HepG2 (cell line): Measurements from ENCODE around the gene SLIT3. TPM values are rescaled to one million over a fixed set of nuclear protein-coding genes. Genes with fewer than 3 reads are reported as not detected.

Experiments
- CBFB ChIP-seq: sonication (generic); formaldehyde crosslinking; IDR thresholded peaks from 2 replicates; pipeline ENCODE4 v1.4.0; 2020; ENCODE audit warnings: missing genetic modification reagents
- CENPX ChIP-seq: sonication (generic); formaldehyde crosslinking; IDR thresholded peaks from 2 replicates; pipeline ENCODE4 v1.9.0; 2021; ENCODE audit warnings: mild to moderate bottlenecking, missing genetic modification reagents, moderate library complexity
- GZF1 ChIP-seq: sonication (generic); formaldehyde crosslinking; IDR thresholded peaks from 2 replicates; pipeline ENCODE4 v1.5.1; 2020; ENCODE audit warnings: mild to moderate bottlenecking, missing genetic modification reagents
- KDM6A ChIP-seq: IDR thresholded peaks from 2 replicates; pipeline ENCODE4 v1.6.1; 2016; ENCODE audit warnings: low read depth
- NFYB ChIP-seq: sonication (generic); formaldehyde crosslinking; IDR thresholded peaks from 2 replicates; pipeline ENCODE4 v1.4.0; 2020; ENCODE audit warnings: missing genetic modification reagents
- TCF7L2 ChIP-seq: IDR thresholded peaks from 2 replicates; pipeline ENCODE4 v1.6.1; 2011; ENCODE audit warnings: mild to moderate bottlenecking, low read depth, low read length, moderate library complexity
- TOPORS ChIP-seq: sonication (generic); formaldehyde crosslinking; IDR thresholded peaks from 2 replicates; pipeline ENCODE4 v1.8.0; 2023; ENCODE audit warnings: mild to moderate bottlenecking, missing genetic modification reagents
- TP53 ChIP-seq: sonication (generic); formaldehyde crosslinking; conservative IDR thresholded peaks from 2 replicates; pipeline ENCODE4 v1.4.0; 2020; ENCODE audit warnings: missing genetic modification reagents
- ZFX ChIP-seq: sonication (generic); formaldehyde crosslinking; IDR thresholded peaks from 2 replicates; pipeline ENCODE4 v1.4.0; 2020; ENCODE audit warnings: mild to moderate bottlenecking, low read depth, missing genetic modification reagents, moderate library complexity
- ZMYM4 ChIP-seq: sonication (generic); formaldehyde crosslinking; IDR thresholded peaks from 2 replicates; pipeline ENCODE4 v1.8.1; 2023; ENCODE audit warnings: mild to moderate bottlenecking, missing genetic modification reagents
- ZNF326 ChIP-seq: sonication (generic); formaldehyde crosslinking; IDR thresholded peaks from 2 replicates; pipeline ENCODE4 v1.4.0; 2020; ENCODE audit warnings: missing genetic modification reagents, borderline replicate concordance
- ZNF703 ChIP-seq: sonication (generic); formaldehyde crosslinking; IDR thresholded peaks from 2 replicates; pipeline ENCODE4 v1.5.1; 2020; ENCODE audit warnings: missing genetic modification reagents, mild to moderate bottlenecking, moderate library complexity, borderline replicate concordance
- polyA plus RNA-seq, 8 experiments: library from polyadenylated mRNA; depleted of rRNA in 3 of 8; stranded (reverse) in 7 of 8; unstranded in 1 of 8; fragments of >200 nt; fragmentation: Illumina TruSeq in 4 of 8; extraction: Trizol in 4 of 8; gene quantifications; 2 replicates each; pipeline versions ENCODE4 v1.2.1 to v1.2.3, GENCODE V29; 2011 to 2016; ENCODE audit warnings: low read depth in 4 of 8, missing spikeins in 1 of 8, mixed read lengths in 1 of 8; ENCODE audit not compliant: insufficient read depth in 1 of 8
- total RNA-seq, 5 experiments: library from RNA; depleted of rRNA; stranded (reverse); fragments of >200 nt; fragmentation: Illumina TruSeq; extraction: Trizol; gene quantifications; 2 replicates each; pipeline ENCODE4 v1.2.3, GENCODE V29; 2016; ENCODE audit warnings: low read depth in 1 of 5
- TF ChIP-seq, protein P1 (sequence below): IDR thresholded peaks from 2 replicates; pipeline ENCODE4 v1.6.1; 2016; ENCODE audit warnings: missing biosample characterization, missing genetic modification reagents, low read depth
- TF ChIP-seq, protein P2 (sequence below): sonication (generic); formaldehyde crosslinking; IDR thresholded peaks from 2 replicates; pipeline ENCODE4 v1.5.1; 2020; ENCODE audit warnings: mild to moderate bottlenecking, missing genetic modification reagents
- TF ChIP-seq, protein P3 (sequence below): sonication (generic); formaldehyde crosslinking; IDR thresholded peaks from 2 replicates; pipeline ENCODE4 v1.8.0; 2022; ENCODE audit warnings: low read depth, missing genetic modification reagents
- TF ChIP-seq, protein P4 (sequence below): sonication (generic); formaldehyde crosslinking; IDR thresholded peaks from 2 replicates; pipeline ENCODE4 v1.5.1; 2020; ENCODE audit warnings: missing genetic modification reagents, mild to moderate bottlenecking, borderline replicate concordance
- TF ChIP-seq, protein P5 (sequence below): sonication (generic); formaldehyde crosslinking; IDR thresholded peaks from 2 replicates; pipeline ENCODE4 v1.4.0; 2020; ENCODE audit warnings: missing genetic modification reagents, borderline replicate concordance

Gene SLIT3
- total and polyA plus RNA-seq, 2 of the 13 experiments (the other 11 are each of a cell fraction or from before 2014, with no cell fraction given) = not detected

DNA sequence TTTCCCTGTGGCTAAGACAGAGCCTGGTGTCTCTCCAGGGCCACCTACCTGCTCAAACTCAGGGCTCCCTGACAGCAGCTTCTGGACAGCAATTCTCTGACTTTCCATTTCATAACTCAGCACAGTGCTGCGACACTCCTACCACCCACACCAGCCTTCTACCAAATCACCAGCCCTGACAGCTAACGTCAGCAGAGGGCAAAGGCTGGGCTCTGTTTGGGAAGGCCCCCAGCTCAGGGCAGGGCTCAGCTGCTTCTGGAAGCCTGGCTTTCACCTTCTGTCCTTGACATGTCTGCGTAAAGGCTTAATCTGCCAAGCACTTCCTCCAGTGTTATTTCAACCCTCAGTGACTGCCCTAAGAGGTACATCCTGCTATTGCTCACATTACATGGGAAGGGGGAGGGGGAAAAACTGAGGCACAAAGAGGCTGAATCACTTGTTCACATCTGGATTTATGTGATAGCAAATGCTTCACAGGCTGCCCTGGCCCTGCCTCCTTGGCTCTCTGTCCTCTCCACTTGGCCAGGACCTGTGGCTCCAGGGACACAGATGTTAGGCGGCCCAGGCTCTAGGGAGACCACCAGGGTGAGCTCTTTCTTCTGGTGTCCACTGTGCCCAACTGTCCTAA, 619.3 kb downstream of the SLIT3 start (continued):
- TF ChIP-seq CENPX (CRISPR knock-in tag) = no peak
- TF ChIP-seq, protein P1, sequence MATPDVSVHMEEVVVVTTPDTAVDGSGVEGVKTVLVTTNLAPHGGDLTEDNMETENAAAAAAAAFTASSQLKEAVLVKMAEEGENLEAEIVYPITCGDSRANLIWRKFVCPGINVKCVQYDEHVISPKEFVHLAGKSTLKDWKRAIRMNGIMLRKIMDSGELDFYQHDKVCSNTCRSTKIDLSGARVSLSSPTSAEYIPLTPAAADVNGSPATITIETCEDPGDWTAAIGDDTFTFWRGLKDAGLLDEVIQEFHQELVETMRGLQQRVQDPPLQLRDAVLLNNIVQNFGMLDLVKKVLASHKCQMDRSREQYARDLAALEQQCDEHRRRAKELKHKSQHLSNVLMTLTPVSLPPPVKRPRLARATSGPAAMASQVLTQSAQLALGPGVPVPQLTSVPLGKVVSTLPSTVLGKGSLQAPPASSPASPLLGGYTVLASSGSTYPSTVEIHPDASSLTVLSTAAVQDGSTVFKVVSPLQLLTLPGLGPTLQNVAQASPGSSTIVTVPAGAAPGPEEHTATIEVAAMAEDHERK (CRISPR knock-in tag) = no peak
- TF ChIP-seq GZF1 = no peak
- no peak for TF ChIP-seq TOPORS (CRISPR knock-in tag)
- no peak for TF ChIP-seq ZNF703
- TF ChIP-seq, protein P2, sequence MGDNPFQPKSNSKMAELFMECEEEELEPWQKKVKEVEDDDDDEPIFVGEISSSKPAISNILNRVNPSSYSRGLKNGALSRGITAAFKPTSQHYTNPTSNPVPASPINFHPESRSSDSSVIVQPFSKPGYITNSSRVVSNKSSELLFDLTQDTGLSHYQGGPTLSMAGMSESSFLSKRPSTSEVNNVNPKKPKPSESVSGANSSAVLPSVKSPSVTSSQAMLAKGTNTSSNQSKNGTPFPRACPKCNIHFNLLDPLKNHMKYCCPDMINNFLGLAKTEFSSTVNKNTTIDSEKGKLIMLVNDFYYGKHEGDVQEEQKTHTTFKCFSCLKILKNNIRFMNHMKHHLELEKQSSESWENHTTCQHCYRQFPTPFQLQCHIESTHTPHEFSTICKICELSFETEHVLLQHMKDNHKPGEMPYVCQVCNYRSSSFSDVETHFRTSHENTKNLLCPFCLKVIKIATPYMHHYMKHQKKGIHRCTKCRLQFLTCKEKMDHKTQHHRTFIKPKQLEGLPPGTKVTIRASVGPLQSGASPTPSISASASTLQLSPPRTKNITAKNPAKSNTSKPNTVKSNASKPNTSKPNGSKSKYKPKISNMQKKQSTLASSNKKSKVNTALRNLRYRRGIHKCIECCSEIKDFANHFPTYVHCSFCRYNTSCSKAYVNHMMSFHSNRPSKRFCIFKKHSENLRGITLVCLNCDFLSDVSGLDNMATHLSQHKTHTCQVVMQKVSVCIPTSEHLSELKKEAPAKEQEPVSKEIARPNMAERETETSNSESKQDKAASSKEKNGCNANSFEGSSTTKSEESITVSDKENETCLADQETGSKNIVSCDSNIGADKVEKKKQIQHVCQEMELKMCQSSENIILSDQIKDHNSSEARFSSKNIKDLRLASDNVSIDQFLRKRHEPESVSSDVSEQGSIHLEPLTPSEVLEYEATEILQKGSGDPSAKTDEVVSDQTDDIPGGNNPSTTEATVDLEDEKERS (CRISPR knock-in tag) = no peak
- TF ChIP-seq ZFX (CRISPR knock-in tag) = no peak
- no peak for TF ChIP-seq ZNF326 (CRISPR knock-in tag)
- no peak for TF ChIP-seq NFYB (CRISPR knock-in tag)
- no peak for TF ChIP-seq TCF7L2
- TF ChIP-seq, protein P3, sequence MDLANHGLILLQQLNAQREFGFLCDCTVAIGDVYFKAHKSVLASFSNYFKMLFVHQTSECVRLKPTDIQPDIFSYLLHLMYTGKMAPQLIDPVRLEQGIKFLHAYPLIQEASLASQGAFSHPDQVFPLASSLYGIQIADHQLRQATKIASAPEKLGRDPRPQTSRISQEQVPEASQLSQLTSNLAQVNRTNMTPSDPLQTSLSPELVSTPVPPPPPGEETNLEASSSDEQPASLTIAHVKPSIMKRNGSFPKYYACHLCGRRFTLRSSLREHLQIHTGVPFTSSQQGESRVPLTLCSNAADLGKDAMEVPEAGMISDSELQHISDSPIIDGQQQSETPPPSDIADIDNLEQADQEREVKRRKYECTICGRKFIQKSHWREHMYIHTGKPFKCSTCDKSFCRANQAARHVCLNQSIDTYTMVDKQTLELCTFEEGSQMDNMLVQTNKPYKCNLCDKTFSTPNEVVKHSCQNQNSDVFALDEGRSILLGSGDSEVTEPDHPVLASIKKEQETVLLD (CRISPR knock-in tag) = no peak
- no peak for TF ChIP-seq CBFB (CRISPR knock-in tag)
- no peak for TF ChIP-seq ZMYM4
- TF ChIP-seq, protein P4, sequence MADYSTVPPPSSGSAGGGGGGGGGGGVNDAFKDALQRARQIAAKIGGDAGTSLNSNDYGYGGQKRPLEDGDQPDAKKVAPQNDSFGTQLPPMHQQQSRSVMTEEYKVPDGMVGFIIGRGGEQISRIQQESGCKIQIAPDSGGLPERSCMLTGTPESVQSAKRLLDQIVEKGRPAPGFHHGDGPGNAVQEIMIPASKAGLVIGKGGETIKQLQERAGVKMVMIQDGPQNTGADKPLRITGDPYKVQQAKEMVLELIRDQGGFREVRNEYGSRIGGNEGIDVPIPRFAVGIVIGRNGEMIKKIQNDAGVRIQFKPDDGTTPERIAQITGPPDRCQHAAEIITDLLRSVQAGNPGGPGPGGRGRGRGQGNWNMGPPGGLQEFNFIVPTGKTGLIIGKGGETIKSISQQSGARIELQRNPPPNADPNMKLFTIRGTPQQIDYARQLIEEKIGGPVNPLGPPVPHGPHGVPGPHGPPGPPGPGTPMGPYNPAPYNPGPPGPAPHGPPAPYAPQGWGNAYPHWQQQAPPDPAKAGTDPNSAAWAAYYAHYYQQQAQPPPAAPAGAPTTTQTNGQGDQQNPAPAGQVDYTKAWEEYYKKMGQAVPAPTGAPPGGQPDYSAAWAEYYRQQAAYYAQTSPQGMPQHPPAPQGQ (CRISPR knock-in tag) = no peak
- TF ChIP-seq, protein P5, sequence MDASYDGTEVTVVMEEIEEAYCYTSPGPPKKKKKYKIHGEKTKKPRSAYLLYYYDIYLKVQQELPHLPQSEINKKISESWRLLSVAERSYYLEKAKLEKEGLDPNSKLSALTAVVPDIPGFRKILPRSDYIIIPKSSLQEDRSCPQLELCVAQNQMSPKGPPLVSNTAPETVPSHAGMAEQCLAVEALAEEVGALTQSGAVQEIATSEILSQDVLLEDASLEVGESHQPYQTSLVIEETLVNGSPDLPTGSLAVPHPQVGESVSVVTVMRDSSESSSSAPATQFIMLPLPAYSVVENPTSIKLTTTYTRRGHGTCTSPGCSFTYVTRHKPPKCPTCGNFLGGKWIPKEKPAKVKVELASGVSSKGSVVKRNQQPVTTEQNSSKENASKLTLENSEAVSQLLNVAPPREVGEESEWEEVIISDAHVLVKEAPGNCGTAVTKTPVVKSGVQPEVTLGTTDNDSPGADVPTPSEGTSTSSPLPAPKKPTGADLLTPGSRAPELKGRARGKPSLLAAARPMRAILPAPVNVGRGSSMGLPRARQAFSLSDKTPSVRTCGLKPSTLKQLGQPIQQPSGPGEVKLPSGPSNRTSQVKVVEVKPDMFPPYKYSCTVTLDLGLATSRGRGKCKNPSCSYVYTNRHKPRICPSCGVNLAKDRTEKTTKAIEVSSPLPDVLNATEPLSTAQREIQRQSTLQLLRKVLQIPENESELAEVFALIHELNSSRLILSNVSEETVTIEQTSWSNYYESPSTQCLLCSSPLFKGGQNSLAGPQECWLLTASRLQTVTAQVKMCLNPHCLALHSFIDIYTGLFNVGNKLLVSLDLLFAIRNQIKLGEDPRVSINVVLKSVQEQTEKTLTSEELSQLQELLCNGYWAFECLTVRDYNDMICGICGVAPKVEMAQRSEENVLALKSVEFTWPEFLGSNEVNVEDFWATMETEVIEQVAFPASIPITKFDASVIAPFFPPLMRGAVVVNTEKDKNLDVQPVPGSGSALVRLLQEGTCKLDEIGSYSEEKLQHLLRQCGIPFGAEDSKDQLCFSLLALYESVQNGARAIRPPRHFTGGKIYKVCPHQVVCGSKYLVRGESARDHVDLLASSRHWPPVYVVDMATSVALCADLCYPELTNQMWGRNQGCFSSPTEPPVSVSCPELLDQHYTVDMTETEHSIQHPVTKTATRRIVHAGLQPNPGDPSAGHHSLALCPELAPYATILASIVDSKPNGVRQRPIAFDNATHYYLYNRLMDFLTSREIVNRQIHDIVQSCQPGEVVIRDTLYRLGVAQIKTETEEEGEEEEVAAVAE = no peak
- no peak for TF ChIP-seq TP53 (CRISPR knock-in tag)
- no peak for TF ChIP-seq KDM6A (CRISPR knock-in tag)
